ENCODE results near the gene LRRC1.

GRCh38 chr6:53834132-53834531, 39.3 kb downstream of the LRRC1 start:
- no peak for TF ChIP-seq EZH2 (IDR thresholded peaks at IDR 0.05; ENCODE audit: low read depth, unreplicated experiment)
- TF ChIP-seq, protein P1, sequence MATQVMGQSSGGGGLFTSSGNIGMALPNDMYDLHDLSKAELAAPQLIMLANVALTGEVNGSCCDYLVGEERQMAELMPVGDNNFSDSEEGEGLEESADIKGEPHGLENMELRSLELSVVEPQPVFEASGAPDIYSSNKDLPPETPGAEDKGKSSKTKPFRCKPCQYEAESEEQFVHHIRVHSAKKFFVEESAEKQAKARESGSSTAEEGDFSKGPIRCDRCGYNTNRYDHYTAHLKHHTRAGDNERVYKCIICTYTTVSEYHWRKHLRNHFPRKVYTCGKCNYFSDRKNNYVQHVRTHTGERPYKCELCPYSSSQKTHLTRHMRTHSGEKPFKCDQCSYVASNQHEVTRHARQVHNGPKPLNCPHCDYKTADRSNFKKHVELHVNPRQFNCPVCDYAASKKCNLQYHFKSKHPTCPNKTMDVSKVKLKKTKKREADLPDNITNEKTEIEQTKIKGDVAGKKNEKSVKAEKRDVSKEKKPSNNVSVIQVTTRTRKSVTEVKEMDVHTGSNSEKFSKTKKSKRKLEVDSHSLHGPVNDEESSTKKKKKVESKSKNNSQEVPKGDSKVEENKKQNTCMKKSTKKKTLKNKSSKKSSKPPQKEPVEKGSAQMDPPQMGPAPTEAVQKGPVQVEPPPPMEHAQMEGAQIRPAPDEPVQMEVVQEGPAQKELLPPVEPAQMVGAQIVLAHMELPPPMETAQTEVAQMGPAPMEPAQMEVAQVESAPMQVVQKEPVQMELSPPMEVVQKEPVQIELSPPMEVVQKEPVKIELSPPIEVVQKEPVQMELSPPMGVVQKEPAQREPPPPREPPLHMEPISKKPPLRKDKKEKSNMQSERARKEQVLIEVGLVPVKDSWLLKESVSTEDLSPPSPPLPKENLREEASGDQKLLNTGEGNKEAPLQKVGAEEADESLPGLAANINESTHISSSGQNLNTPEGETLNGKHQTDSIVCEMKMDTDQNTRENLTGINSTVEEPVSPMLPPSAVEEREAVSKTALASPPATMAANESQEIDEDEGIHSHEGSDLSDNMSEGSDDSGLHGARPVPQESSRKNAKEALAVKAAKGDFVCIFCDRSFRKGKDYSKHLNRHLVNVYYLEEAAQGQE (IDR thresholded peaks at IDR 0.05; ENCODE audit: unreplicated experiment) = no peak
- TF ChIP-seq, protein P2, sequence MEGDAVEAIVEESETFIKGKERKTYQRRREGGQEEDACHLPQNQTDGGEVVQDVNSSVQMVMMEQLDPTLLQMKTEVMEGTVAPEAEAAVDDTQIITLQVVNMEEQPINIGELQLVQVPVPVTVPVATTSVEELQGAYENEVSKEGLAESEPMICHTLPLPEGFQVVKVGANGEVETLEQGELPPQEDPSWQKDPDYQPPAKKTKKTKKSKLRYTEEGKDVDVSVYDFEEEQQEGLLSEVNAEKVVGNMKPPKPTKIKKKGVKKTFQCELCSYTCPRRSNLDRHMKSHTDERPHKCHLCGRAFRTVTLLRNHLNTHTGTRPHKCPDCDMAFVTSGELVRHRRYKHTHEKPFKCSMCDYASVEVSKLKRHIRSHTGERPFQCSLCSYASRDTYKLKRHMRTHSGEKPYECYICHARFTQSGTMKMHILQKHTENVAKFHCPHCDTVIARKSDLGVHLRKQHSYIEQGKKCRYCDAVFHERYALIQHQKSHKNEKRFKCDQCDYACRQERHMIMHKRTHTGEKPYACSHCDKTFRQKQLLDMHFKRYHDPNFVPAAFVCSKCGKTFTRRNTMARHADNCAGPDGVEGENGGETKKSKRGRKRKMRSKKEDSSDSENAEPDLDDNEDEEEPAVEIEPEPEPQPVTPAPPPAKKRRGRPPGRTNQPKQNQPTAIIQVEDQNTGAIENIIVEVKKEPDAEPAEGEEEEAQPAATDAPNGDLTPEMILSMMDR (conservative IDR thresholded peaks at IDR 0.05; ENCODE audit: low read depth in 2 of 2) = no peak
